AG08395 (cell line): ENCODE measurements around the gene SYNE4.
A peak's percentile ranks its signal among the peaks of the same experiment; 100 is the strongest.
"Not testable (repeated sequence)": the region's sequence is repeated elsewhere in the genome, so short reads cannot be mapped to it uniquely, and the experiment has no call there.

Source experiments
- DNase-seq: peaks from one replicate; pipeline ENCODE4 v3.0.0; 2012; ENCODE audit warnings: mixed read lengths, low spot score

The SYNE4 gene

DNA sequence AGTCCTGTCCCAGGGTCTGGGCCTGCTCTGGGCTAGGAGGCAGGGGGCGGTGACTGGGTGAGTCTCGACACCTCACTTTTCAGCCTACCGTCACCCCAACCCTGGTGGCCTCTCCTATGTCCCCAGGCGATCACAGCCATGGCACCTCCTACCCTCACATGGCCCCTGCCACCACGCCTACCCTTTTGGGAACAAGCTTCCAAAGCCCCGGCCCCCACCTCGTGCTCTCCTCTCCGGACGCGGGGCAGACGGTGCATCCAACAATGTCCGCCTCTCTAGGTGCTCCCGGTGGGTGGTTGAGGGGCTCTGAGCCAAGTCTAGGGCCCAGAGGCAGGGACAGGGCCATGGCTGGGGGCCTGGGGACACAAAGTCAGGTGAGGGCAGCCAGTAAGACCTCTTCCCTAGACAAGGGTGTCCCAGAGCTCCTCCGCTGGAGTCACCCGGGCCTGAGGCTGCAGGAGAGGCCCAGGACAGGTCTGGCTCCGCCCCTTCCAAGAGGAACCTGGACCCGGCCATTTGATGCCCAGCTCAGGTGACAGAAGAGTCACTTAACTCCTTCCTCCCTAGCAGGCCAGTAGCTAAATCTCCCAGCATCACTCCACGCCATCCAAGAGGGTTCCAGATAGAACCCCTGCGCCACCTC lies at the start of gene SYNE4:
Gene SYNE4 (minus strand): TSS at position 478 of the 643 bp plus-strand sequence. CDS start 132 bp downstream, at position 346.
- no peak for DNase-seq

DNA sequence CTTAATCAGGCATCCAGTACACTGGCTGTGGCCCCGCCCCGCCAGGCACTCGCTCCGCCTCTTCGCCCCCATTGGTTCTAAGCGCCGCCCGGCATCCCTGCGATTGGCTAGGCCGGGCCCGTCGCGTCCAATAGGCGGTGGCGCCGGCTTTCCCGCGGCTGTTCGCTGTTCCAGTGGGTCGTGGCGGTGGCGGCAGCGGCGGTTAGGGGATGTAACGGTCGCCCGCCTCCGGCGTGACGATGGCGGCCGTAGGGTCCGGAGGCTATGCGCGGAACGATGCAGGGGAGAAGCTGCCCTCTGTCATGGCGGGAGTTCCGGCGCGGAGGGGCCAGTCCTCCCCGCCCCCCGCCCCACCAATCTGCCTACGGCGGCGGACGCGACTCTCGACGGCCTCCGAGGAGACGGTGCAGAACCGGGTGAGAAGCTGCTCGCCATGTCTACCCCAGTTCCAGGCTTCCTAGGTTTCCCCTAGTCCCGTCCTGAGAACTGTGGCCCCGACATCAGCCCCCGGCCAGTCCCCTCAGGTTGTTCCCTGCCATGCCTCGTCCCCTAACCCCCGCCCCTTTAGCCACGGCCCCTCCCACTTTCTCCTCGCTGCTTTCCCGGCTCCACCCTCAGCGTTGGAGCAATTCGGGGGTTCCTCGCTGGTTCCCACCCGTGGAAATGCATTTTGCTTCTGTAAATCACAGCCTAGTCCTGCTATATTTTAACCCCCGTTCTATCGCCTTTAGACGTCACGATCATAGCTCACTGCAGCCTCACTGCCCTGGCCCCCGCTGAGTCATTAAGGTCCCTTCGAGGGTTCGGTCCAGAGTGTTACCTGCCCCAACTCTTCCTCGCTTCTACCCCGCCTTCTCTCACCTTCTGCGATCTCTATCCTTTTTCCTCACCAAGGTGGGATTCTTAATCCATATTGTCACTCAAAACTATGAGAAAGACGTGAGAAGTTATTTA lies 46.4 kb upstream of the SYNE4 start, which contains the start of gene WDR62:
Gene WDR62 (plus strand): TSS at position 165 of the 954 bp plus-strand sequence. CDS start 75 bp downstream, at position 240.
- peak; percentile 98 for DNase-seq

- peak; percentile 100 for DNase-seq
Observed at GRCh38 chr19:36054119-36054732, 45.6 kb upstream of the SYNE4 start, which contains the start of gene THAP8. THAP8 (minus strand) TSS chr19:36054285; CDS start chr19:36054217, 68 bp downstream.

- no peak for DNase-seq
Observed at GRCh38 chr19:36051637-36052036, 43.0 kb upstream of the SYNE4 start.

DNA sequence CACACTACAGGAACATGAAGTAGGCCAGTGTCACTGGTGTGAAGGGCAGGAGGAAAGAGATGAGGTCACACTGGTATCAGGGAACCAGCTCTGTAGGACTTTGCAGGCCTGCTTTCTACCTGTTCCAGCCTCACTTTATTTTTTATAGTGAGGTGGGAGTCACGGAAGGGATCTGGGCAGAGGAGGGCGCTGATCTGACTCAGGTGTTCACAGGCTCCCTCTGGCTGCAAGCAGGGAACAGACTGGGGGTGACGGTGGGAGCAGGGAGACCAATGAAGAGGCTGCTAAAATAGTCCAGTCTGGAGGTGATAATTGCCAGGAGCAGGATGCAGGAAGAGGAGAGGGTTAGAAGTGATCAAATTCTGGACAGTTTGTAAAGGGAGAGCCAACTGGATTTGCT lies 42.6 kb upstream of the SYNE4 start:
- no peak for DNase-seq

DNA sequence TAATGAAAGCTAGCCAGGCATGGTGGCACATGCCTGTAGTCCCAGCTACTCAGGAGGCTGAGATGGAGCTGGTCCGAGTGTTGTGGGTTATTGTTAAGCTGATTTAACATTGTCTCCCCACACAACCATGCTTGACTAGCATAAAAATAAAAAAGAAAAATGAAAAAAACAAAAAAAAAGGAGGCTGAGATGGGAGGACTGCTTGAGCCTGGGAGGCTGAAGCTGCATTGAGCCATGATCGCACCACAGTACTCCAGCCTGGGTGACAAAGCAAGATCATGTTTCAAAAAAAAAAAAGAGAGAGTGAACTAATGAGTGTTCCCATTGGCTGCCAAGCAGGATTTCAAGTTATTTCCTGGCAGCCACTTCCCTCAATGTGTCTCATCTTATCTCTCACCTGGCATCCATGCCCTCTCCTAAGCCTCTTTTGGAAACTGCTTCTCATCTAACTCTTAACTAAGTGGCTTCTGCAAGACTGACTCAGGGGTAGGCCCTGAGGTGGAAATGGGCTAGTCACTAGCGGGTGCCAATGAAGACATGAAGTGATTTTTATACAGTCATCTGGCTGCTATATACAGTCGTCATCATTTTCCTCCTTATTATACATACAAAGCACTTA lies 40.6 kb upstream of the SYNE4 start:
- no peak for DNase-seq

DNA sequence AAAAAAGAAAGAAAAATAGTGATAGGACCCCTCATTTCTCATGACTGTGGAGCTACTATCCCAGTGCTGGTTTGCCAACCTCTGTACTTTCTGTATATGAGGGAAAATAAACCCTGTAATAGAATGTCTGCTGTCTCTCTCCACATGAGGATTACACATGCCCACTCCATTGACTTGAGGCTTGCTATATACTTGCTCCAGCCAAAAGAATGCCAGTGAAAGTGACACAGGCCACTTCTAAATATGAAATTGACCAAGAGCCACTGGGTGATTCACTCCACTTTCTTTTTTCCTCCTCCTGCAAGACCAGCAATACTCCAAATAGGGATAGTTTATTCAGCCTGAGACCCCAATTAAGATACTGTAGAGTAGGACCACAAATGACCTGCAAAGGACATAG lies 39.2 kb upstream of the SYNE4 start:
- peak; percentile 7 for DNase-seq

DNA sequence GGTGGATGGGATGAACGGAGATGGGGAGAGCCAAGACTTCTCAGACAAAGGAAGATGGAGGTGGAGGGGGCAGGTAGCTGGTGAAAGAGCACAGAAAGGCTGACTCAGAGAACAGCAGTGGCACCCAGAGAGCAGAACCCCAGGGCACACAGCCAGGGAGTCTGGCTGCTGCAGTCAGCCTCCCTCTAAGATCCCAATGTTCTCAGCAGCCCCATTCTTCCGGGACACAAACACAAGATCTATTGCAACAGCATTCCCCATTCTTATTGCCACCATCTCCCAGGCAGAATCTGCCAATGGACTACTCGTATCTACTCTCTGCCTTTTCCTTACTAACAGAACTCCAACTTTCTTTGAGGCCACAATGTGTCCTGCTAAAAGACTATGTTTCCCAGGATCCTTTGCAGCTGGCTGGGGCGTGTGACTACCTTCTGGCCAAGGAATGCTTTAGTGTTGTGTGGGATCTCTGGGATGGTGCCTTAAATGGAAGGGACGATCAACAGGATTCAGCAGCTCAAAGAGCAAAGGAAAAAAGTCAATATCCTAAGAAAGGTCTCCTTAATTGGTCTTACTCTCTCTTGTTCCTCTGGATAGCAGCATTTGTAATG lies 37.9 kb upstream of the SYNE4 start:
- no peak for DNase-seq

GRCh38 chr19:36043952-36044351 lies 35.3 kb upstream of the SYNE4 start:
- no peak for DNase-seq

DNA sequence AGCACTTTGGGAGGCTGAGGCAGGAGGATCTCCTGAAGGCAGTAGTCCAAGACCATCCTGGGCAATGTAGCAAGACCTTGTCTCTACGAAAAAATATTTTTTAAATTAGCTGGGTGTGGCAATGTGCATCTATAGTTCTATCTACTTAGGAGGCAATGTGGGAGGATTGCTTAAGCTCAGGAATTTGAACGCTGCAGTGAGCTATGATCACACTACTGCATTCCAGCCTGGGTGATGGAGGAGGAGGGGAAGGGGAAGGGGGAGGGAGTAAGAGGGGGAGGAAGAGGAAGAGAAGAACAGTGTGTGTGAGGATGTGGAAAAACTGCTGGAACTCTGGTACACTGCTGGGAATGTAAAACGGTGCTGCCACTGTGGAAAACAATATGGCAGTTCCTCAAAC lies 33.2 kb upstream of the SYNE4 start:
- DNase-seq = peak; percentile 52

DNA sequence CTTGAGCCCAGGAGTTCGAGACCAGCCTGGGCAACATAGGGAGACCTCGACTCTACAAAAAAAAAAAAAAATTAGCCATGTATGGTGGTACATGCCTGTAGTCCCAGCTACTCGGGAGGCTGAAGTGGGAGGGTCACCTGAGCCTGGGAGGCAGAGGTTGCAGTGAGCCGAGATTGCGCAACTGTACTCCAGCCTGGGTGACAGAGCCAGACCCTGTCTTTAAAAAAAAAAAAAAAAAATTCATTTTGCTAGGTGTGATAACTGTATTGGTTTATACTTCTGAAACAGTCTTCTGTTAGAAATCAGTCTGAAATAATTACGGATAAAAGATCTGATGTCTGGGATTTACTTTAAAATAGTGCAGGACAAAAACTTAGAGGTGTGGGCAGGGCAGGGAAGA lies 32.5 kb upstream of the SYNE4 start:
- DNase-seq = not testable (repeated sequence)

- DNase-seq = no peak
Observed at GRCh38 chr19:36040495-36040894, 31.9 kb upstream of the SYNE4 start.

GRCh38 chr19:36032251-36033104 lies 23.9 kb upstream of the SYNE4 start, which contains the start of gene CLIP3:
CLIP3 (minus strand) TSS chr19:36032873; CDS start chr19:36032357, 516 bp downstream.
- peak; percentile 100 for DNase-seq

DNA sequence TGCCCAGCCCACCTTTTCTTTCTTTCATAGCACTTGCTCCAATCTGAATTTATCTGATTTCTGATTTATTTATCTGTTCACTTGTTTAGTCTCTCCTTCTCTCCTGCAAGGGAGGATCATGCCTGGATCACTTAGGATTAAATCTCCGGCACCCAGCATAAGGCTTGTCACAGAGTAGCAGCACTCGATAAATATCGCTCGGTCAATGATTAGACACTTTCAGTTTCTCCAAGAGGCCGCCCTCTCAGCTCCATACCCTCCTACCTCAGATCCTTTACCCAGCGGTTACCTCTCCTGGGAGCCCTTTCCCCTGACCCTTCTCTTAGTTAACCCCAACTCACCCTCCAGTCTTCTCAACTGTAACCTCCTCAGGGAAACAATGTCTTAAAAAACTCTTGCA lies 22.7 kb upstream of the SYNE4 start:
- no peak for DNase-seq

- peak; percentile 60 for DNase-seq
Observed at GRCh38 chr19:36030264-36031148, 21.9 kb upstream of the SYNE4 start.

DNA sequence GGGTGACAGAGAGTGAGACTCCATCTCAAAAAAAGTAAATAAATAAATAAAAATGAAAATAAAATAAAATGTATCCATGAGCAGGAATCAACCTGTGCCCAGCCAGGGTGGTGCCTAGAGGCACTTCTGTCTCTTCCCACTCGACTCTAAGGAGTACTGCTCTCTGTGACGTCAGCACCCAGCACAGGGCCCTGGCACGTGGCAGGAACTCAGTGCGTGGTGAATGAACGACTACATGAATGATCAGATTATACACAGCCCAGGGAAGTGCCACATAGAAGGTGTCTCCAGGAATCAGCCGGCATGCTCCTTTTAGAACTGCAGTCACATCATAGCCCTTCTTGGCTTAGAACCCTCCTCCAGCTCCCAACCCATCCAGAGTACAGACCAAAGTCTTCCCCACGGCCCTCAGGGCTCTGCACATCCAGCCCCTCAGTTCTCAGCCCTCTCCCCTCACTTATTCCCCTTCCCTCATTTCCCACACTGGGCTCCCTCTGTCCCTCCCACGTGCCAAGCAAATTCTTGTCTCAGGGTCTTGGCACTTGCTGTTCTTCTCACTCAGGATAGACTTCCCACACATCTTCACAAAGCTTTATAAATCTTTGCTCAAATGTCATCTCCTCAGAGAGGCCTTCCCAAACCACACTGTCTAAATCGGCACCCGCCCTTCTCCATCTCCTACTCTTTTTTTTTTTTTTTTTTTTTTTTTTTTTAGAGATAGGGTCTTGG lies 19.9 kb upstream of the SYNE4 start:
- DNase-seq = no peak

- DNase-seq = no peak
Observed at GRCh38 chr19:36027696-36028095, 19.1 kb upstream of the SYNE4 start.

DNA sequence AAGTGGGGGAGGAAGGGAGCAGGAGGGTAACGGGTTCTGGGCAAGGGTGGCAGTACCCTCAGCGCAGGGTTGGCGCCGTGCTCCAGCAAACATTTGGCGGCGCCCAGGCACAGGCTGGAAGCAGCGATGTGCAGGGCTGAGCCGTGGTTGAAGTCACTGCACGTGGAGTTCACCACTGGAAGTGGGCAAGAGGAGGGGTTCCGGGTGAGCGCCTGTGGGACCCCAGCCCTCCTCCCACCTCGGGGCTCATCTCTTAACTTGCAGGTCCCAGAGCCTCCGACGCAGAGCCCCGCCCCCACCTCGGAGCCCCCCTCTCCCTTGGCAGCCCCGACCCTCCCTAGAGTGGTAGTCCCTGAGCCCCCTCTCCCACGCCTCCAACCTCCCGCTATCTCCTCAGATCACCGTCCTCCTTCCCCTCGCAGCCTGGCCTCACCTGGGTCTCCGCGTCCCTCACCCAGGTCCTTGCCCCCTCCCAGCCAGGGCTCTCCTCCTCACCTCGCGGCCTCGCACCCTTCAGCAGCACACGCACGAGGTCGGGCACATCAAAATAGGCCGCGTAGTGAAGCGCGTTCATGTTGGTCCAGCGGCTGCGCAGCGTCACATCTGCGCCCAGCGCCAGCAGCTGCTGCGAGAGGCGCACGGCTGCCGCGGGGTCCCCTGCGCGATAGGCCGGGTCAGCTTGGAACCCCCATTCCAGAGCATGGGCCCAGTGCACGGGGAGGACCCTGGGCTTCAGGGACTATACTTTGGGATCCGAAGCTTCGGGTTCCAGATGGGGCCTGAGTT lies 17.7 kb upstream of the SYNE4 start:
- no peak for DNase-seq
